HCT116 (cell line): ENCODE data around the gene CXCL5.

Experiments
- ATF3 ChIP-seq: IDR thresholded peaks from 2 replicates; pipeline ENCODE4 v1.6.1; 2012
- CEBPB ChIP-seq: IDR thresholded peaks from 2 replicates; pipeline ENCODE4 v1.6.1; 2012; ENCODE audit warnings: low read depth
- CTCF ChIP-seq, 3 experiments: fragments of 200-600 bp in 1 of 3; sonication (generic) in 1 of 3; IDR thresholded peaks in 2 of 3; conservative IDR thresholded peaks in 1 of 3; 2 replicates each; pipeline ENCODE4 v1.5.1; 2012 to 2017; ENCODE audit warnings: low read depth in 2 of 3, low read length in 2 of 3, antibody characterized with exemption in 1 of 3, borderline replicate concordance in 1 of 3, control low read depth in 1 of 3, mild to moderate bottlenecking in 1 of 3, mixed read lengths in 1 of 3, mixed run types in 1 of 3, moderate library complexity in 1 of 3; ENCODE audit not compliant: insufficient read depth in 1 of 3
- ELF1 ChIP-seq: IDR thresholded peaks from 2 replicates; pipeline ENCODE4 v1.6.1; 2012; ENCODE audit warnings: low read depth, borderline replicate concordance
- EZH2 ChIP-seq: fragments of 200-600 bp; sonication (generic); IDR thresholded peaks from 2 replicates; pipeline ENCODE4 v1.6.1; 2017; ENCODE audit warnings: antibody characterized with exemption, mixed run types
- EZH2phosphoT487 ChIP-seq: fragments of 200-600 bp; IDR thresholded peaks from 2 replicates; pipeline ENCODE4 v1.6.1; 2018; ENCODE audit warnings: antibody characterized with exemption, borderline replicate concordance
- JUND ChIP-seq: IDR thresholded peaks from 2 replicates; pipeline ENCODE4 v1.6.1; 2012
- MAX ChIP-seq: IDR thresholded peaks from 2 replicates; pipeline ENCODE4 v1.6.1; 2012
- POLR2A ChIP-seq: IDR thresholded peaks from 2 replicates; pipeline ENCODE4 v1.7.0; 2011; ENCODE audit warnings: borderline replicate concordance; ENCODE audit not compliant: insufficient read depth, insufficient read length; ENCODE audit errors: extremely low read depth
- REST ChIP-seq: IDR thresholded peaks from 2 replicates; pipeline ENCODE4 v1.6.1; 2012; ENCODE audit warnings: low read depth
- ZNF274 ChIP-seq: fragments of 200-500 bp; sonication (Bioruptor generic); IDR thresholded peaks from 2 replicates; pipeline ENCODE4 v1.6.1; 2014; ENCODE audit warnings: mild to moderate bottlenecking, low read depth, low read length, inconsistent platforms

GRCh38 chr4:74018771-74019170 is 20.3 kb upstream of the CXCL5 start:
- TF ChIP-seq POLR2A (no peak), CTCF (IDR thresholded peaks at IDR 0.05 in 2 of 3, conservative IDR thresholded peaks at IDR 0.05 in 1 of 3; ENCODE audit: borderline replicate concordance in 1 of 3, insufficient read depth in 1 of 3, low read depth in 2 of 3, low read length in 2 of 3) (no peak), ZNF274 (no peak), JUND (no peak), EZH2 (no peak), ATF3 (no peak), EZH2phosphoT487 (no peak), MAX (no peak), ELF1 (no peak), CEBPB (no peak), REST (no peak)
